Lower leg skin (tissue), 3 donors: ENCODE measurements around the gene FBXW2.

ENCODE experiments used
- CTCF ChIP-seq, 3 donors: fragments of 450-650 bp; IDR thresholded peaks; one replicate each; pipeline ENCODE4 v1.5.1; 2016; ENCODE audit warnings: antibody characterized with exemption in 3 of 3, mild to moderate bottlenecking in 3 of 3, moderate library complexity in 2 of 3
- POLR2A ChIP-seq, 2 donors: fragments of 450-650 bp; IDR thresholded peaks; one replicate each; pipeline ENCODE4 v1.6.1; 2016 to 2017; ENCODE audit warnings: antibody characterized with exemption in 2 of 2, mild to moderate bottlenecking in 1 of 2, moderate library complexity in 1 of 2

GRCh38 chr9:120780367-120780766 lies 12.8 kb downstream of the FBXW2 start:
- TF ChIP-seq POLR2A (IDR thresholded peaks at IDR 0.05) (no peak), CTCF (IDR thresholded peaks at IDR 0.05) (no peak)
